IPS-18c (cell line): ENCODE measurements around the gene HSPB6.
A peak's percentile ranks its signal among the peaks of the same experiment; 100 is the strongest.
"Not testable (repeated sequence)": the region's sequence is repeated elsewhere in the genome, so short reads cannot be mapped to it uniquely, and the experiment has no call there.

ENCODE experiments used
- H3K4me3 ChIP-seq: 2 replicates; pipeline ENCODE4 v1.7.0; 2013; ENCODE audit warnings: low read depth, mild to moderate bottlenecking, low read length, moderate library complexity; ENCODE audit not compliant: insufficient read depth
- H3K9me3 ChIP-seq: one replicate; pipeline ENCODE4 v1.6.1; 2013; ENCODE audit warnings: mild to moderate bottlenecking, low read length, moderate library complexity; ENCODE audit not compliant: control insufficient read depth, insufficient read depth

HSPB6 gene

GRCh38 chr19:35775298-35776101 is 18.7 kb upstream of the HSPB6 start, which contains the start of gene ARHGAP33:
Gene ARHGAP33, plus strand, starts transcription at chr19:35775564. Its CDS starts 95 bp downstream, at chr19:35775659.
- Histone ChIP-seq H3K4me3 (peak within 1 kb of the TSS; percentile 66), H3K9me3 (no peaks in the 10 kb centered on the region)

DNA sequence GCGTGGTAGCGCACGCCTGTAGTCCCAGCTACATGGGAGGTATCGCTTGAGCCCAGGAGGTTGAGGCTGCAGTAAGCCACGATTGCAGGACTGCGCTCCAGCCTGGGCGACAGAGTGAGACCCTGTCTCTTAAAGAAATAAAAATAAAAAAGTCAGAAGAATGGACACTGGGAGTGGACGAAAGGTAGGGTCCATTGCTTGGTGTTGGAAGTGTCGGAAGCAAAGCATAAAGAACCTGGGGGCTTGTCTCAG is 18.1 kb upstream of the HSPB6 start:
- H3K4me3 ChIP-seq: peak overlapping the region; percentile 66; the same call in 1 of the 2 replicates
- H3K9me3 ChIP-seq: no peaks in the 10 kb centered on the region

GRCh38 chr19:35774274-35775045 is 17.6 kb upstream of the HSPB6 start:
- H3K4me3 ChIP-seq: no peak overlapping the region; the same call in 1 of the 2 replicates
- H3K9me3 ChIP-seq: no peaks in the 10 kb centered on the region

DNA sequence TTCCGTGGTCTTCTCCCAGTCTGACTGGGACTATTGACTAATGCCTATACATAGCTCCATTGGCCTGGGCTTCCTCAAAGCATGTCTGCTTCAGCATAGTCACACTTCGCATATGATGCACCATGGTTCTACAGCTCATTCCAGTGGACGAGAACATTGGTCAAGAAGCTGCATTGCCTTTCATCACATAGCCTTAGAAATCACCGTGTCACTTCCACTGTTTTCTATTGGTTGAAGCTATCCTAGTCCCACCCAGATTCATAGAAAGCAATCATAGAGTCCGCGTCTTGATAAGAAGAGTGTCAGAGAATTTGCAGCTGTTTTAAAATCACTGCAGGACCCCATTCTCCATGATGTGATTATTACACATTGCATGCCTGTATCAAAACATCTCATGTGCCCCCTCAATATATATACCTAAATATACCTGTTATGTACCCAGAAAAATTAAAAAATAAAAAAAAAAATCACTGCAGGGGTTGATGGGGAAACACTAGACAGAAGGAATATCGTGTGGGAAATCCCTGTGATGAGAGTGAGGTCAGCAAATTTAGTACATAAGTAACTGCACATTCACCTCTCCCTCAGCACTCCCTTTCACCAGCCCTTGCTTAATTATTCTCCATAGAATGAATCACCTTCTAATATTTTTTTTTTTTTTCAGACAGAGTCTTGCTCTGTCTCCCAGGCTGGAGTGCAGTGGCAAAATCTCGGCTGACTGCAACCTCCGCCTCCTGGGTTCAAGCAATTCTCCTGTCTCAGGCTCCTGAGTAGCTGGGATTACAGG is 16.4 kb upstream of the HSPB6 start:
- Histone ChIP-seq H3K4me3 (no peak overlapping the region), H3K9me3 (no peaks in the 10 kb centered on the region)

GRCh38 chr19:35772362-35772761 is 15.5 kb upstream of the HSPB6 start:
- not testable (repeated sequence) for H3K9me3 ChIP-seq, H3K4me3 ChIP-seq

DNA sequence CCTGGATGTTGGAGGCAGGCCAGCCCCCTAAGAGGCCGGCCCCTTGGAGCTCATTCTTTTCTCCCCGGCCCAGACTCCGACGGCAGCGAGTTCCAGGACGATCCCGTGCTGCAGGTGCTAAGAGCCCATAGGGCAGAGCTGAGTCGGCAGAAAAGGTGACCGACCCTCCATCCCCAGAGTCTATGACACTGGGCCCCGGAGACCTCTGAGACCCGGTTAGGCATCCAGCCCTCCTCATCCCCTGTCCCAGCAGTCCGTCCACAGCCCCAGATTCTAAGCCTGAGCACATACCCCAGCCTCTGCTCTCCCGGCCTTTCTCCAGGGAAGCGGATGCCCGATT is 11.2 kb upstream of the HSPB6 start:
- no peak overlapping the region for H3K4me3 ChIP-seq

GRCh38 chr19:35767288-35768081 is 10.7 kb upstream of the HSPB6 start:
- H3K9me3 ChIP-seq: no peaks in the 10 kb centered on the region
- H3K4me3 ChIP-seq: no peak overlapping the region; the same call in 1 of the 2 replicates

More for the DNA sequence above, 11.2 kb upstream of the HSPB6 start:
- no peaks in the 10 kb centered on the region for H3K9me3 ChIP-seq

- no peak overlapping the region for H3K4me3 ChIP-seq
These were observed 9.8 kb upstream of the HSPB6 start for GRCh38 chr19:35766571-35767104.

GRCh38 chr19:35764432-35765315 is 7.8 kb upstream of the HSPB6 start:
- no peaks in the 10 kb centered on the region for H3K9me3 ChIP-seq

More at GRCh38 chr19:35766571-35767104, 9.8 kb upstream of the HSPB6 start:
- H3K9me3 ChIP-seq: no peaks in the 10 kb centered on the region

GRCh38 chr19:35760711-35761349 is 4.0 kb upstream of the HSPB6 start:
- Histone ChIP-seq H3K4me3 (no peak overlapping the region), H3K9me3 (no peaks in the 10 kb centered on the region)

More at GRCh38 chr19:35764432-35765315, 7.8 kb upstream of the HSPB6 start:
- H3K4me3 ChIP-seq: no peak overlapping the region

- Histone ChIP-seq H3K4me3 (no peak overlapping the region), H3K9me3 (no peaks in the 10 kb centered on the region)
These were observed 2.9 kb upstream of the HSPB6 start for GRCh38 chr19:35759697-35760096.

DNA sequence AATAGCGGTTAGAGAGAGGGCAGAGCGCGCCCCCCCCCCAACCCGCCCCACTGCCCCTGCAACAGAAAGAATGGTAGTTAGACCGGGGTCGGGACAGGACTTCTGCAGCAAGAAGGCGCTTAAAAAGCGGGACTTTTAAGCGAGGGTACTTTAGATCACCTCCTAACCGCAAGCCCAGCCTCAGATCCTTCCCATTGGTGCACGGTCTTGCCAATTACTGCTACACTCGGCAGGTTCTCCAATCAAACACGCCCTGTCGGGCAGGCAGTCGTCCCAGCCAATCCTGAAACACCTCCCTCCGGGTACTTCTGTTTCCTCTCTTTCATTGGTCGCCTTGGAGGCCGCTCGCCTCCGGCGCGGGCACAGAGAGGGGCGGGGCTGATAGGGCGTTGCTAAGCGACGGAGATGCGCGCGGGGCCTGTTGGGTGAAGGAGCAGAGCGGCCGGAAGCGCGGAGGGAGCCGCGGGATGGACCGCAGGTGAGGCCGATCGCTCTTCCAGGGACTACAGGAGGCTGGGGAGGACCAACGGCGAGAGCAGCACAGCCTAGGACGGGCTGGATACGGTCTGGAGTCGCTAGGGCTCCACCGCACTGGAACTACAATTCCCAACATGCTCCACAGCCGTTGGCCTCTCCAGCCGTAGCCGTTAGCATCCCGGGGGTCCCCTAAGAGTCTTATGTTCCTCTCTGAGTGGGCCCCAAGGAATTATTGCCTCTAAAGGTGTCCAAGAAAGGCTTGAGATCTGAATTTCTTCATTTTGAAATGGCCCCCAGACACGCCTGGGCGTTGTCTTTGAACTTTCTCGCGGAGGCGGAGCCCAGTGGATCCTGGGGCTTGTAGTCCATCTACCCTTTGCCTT is 1.1 kb upstream of the HSPB6 start, which contains the start of gene PROSER3:
PROSER3 (plus strand) TSS at position 428 of the 860 bp plus-strand sequence; CDS start at position 468, 40 bp downstream.
- H3K9me3 ChIP-seq: no peaks in the 10 kb centered on the region
- peak within 1 kb of the TSS; percentile 100 for H3K4me3 ChIP-seq

DNA sequence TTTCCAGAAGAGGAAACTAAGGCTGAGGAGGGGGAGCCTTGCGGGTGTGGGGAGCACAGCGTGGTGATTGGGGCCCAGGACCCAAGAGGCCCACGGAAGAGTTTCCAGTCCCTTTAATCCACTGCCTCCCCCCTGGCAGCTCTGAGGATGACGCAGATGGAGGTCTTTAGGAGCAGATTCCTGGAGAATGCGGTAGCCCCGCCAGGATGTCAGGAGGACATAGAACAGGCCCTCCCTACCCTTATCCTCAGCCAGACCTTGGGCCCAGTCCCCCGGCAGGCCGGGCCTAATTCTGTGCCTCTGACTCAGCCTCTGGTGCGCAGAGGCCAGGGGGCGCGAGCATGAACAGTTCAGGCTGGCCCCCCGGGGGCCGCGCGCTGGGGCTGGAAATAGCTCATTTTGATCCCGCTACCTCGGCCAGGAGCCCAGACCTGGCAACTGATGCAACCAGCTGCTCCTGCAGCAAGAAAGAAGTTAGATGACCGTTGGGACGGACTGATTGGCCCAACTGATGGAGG is 461 bp upstream of the HSPB6 start:
- H3K4me3 ChIP-seq: peak overlapping the region; percentile 60
- no peaks in the 10 kb centered on the region for H3K9me3 ChIP-seq

DNA sequence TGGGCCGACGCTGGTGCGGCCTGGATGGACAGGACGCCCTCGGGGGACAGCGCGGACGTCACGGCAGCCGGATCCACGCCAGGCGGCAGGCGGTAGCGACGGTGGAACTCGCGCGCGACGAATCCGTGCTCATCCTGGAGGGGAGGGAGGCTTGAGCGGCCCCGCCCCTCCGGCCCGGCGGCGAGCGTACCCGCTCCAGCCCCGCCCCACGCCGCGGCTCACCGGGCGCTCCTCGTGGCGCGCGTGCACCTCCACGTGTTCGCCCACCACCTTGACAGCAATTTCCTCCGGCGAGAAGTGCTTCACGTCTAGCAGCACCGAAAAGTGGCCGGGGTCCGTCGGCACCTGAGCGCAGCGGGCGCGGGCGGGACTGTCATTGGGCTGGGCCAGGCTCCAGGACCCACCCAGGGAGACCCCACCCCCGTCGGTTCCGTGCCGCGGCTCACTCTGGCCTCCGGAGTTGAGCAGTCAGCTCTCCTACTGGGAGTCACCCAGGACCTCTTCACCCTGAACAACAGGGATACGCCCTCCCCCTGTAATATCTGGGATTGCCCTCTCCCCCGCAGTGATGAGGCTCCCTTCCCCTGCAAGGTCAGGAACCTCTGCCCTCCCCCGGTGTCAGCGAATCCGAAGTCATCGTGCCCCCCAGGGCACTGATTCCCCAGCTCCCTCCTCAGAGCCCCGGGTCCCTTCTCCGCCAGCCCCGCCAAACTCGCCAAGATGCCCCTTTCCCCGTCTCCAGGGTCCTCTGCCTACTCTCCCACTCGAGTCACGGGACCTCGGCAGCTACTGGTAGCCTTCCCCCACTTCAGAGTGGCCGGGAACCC is 1.1 kb downstream of the HSPB6 start:
- H3K4me3 ChIP-seq: peak overlapping the region; percentile 55

More for the DNA sequence above, 1.1 kb downstream of the HSPB6 start:
- H3K9me3 ChIP-seq: no peaks in the 10 kb centered on the region
